HG03354 (cell line): Measurements from ENCODE around the gene THUMPD1.
"Not testable (repeated sequence)": the region's sequence is repeated elsewhere in the genome, so short reads cannot be mapped to it uniquely, and the experiment has no call there.

Experiments
- ATAC-seq: cut with Tn5 transposase; IDR thresholded peaks from one replicate; pipeline ENCODE4 v1.9.1; 2021; ENCODE audit warnings: mild to moderate bottlenecking; ENCODE audit not compliant: unreplicated experiment, poor library complexity, severe bottlenecking

The THUMPD1 gene

GRCh38 chr16:20750558-20750957 is 8.9 kb upstream of the THUMPD1 start:
- no peak for ATAC-seq

GRCh38 chr16:20749474-20749873 is 7.9 kb upstream of the THUMPD1 start:
- ATAC-seq: no peak

- ATAC-seq: peak; percentile 86
Measured at GRCh38 chr16:20747030-20747816, 5.6 kb upstream of the THUMPD1 start.

- ATAC-seq: no peak
Measured at GRCh38 chr16:20746461-20746860, 4.8 kb upstream of the THUMPD1 start.

- no peak for ATAC-seq
Measured at GRCh38 chr16:20744922-20745440, 3.4 kb upstream of the THUMPD1 start.

- no peak for ATAC-seq
Measured at GRCh38 chr16:20743591-20743990, 2.0 kb upstream of the THUMPD1 start.

- peak; percentile 88 for ATAC-seq
Measured at GRCh38 chr16:20740901-20741521, 607 bp downstream of the THUMPD1 start.

- ATAC-seq: no peak
Measured at GRCh38 chr16:20740007-20740883, 1.4 kb downstream of the THUMPD1 start.

GRCh38 chr16:20735490-20735889 is 6.1 kb downstream of the THUMPD1 start:
- ATAC-seq: no peak

- ATAC-seq: no peak
Measured at GRCh38 chr16:20734782-20735181, 6.8 kb downstream of the THUMPD1 start.

- no peak for ATAC-seq
Measured at GRCh38 chr16:20734056-20734455, 7.6 kb downstream of the THUMPD1 start.

- ATAC-seq: no peak
Measured at GRCh38 chr16:20729141-20729540, 12.5 kb downstream of the THUMPD1 start.

GRCh38 chr16:20727181-20727580 is 14.4 kb downstream of the THUMPD1 start:
- ATAC-seq: no peak

- ATAC-seq: no peak
Measured at GRCh38 chr16:20726661-20727060, 15.0 kb downstream of the THUMPD1 start.

GRCh38 chr16:20720251-20720650 is 21.4 kb downstream of the THUMPD1 start:
- ATAC-seq: no peak

GRCh38 chr16:20717718-20718117 is 23.9 kb downstream of the THUMPD1 start:
- not testable (repeated sequence) for ATAC-seq

- ATAC-seq: no peak
Measured at GRCh38 chr16:20711277-20711911, 30.2 kb downstream of the THUMPD1 start.

- ATAC-seq: not testable (repeated sequence)
Measured at GRCh38 chr16:20708129-20708528, 33.5 kb downstream of the THUMPD1 start.

- no peak for ATAC-seq
Measured at GRCh38 chr16:20707461-20707860, 34.2 kb downstream of the THUMPD1 start.

GRCh38 chr16:20705972-20706371 is 35.6 kb downstream of the THUMPD1 start:
- ATAC-seq: not testable (repeated sequence)
